Measurements from ENCODE around the gene ABCF1. TPM values are rescaled to one million over a fixed set of nuclear protein-coding genes. Genes with fewer than 3 reads are reported as not detected.
A peak's percentile ranks its signal among the peaks of the same experiment; 100 is the strongest.

The ABCF1 gene
- total RNA-seq, 2 donors from 2014 or later, result 43.6 to 61.3 TPM

DNA sequence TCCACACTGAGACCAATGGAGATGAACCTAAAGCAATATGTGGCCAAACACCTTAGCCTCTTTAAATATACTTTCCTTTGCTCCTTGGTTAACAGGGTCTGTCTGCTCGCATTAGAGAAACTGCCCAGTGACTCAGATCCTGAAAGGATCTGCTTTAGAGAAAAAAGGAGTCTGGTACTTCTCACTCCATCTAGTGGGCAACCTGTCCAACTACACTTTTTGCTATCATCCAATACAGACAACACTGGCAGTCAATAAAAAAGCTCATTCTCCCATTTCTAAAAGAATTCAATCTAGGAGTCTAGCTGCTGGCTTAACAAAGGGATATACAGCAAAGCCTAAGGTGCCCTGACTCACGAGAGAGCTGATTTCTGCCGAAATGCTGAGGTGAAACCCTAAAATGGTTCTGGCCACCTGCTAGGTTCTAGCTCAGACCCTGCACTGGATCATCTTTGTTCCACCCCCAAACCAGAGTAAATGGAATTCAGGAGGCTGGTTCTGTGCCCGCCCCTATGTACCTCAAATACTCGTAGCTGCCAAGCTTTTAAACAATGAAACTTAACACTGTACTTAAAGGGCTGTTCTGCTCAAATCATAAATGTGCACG, 26.5 kb upstream of the ABCF1 start:
- Histone ChIP-seq H3K4me3 (no peak overlapping the region), H3K27me3 (no peaks in the 10 kb centered on the region), H3K9ac (ENCODE audit: low read depth in 2 of 2, low read length in 2 of 2) (no peak overlapping the region), H3K9me3 (no peaks in the 10 kb centered on the region), H3K27ac (no peak overlapping the region), H3K4me1 (no peaks in the 10 kb centered on the region), H3K36me3 (no peaks in the 10 kb centered on the region)
- no peak for DNase-seq
- intact Hi-C loops (cut with DNase I), result loop anchor here (5.0 to 10.0 kb wide), 2 partner anchors 58 to 540 kb away; no protein-coding TSS in a partner anchor
- TF ChIP-seq, protein P1, sequence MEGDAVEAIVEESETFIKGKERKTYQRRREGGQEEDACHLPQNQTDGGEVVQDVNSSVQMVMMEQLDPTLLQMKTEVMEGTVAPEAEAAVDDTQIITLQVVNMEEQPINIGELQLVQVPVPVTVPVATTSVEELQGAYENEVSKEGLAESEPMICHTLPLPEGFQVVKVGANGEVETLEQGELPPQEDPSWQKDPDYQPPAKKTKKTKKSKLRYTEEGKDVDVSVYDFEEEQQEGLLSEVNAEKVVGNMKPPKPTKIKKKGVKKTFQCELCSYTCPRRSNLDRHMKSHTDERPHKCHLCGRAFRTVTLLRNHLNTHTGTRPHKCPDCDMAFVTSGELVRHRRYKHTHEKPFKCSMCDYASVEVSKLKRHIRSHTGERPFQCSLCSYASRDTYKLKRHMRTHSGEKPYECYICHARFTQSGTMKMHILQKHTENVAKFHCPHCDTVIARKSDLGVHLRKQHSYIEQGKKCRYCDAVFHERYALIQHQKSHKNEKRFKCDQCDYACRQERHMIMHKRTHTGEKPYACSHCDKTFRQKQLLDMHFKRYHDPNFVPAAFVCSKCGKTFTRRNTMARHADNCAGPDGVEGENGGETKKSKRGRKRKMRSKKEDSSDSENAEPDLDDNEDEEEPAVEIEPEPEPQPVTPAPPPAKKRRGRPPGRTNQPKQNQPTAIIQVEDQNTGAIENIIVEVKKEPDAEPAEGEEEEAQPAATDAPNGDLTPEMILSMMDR (IDR thresholded peaks at IDR 0.05), result peak; percentile 71

- Histone ChIP-seq H3K4me3 (no peak overlapping the region), H3K9ac (ENCODE audit: low read depth in 2 of 2, low read length in 2 of 2) (no peak overlapping the region), H3K4me1 (no peaks in the 10 kb centered on the region), H3K9me3 (no peaks in the 10 kb centered on the region), H3K27me3 (no peaks in the 10 kb centered on the region), H3K36me3 (no peaks in the 10 kb centered on the region), H3K27ac (no peak overlapping the region)
- no peak for DNase-seq
- TF ChIP-seq, protein P1 (IDR thresholded peaks at IDR 0.05), result no peak
- intact Hi-C loops (cut with DNase I), result loop anchor here (5.0 to 10.0 kb wide), 2 partner anchors 55 to 537 kb away; no protein-coding TSS in a partner anchor
These were observed 23.8 kb upstream of the ABCF1 start for GRCh38 chr6:30547454-30547853.

- no peaks in the 10 kb centered on the region for H3K36me3 ChIP-seq
- H3K4me1 ChIP-seq, result no peaks in the 10 kb centered on the region
- intact Hi-C loops (cut with DNase I), result loop anchor here (5.0 to 10.0 kb wide), 2 partner anchors 54 to 536 kb away; no protein-coding TSS in a partner anchor
- TF ChIP-seq, protein P1 (IDR thresholded peaks at IDR 0.05), result no peak
- DNase-seq, result no peak
- no peaks in the 10 kb centered on the region for H3K9me3 ChIP-seq
- no peak overlapping the region for H3K27ac ChIP-seq
- no peaks in the 10 kb centered on the region for H3K27me3 ChIP-seq
- H3K9ac ChIP-seq (ENCODE audit: low read depth in 2 of 2, low read length in 2 of 2), result no peak overlapping the region
- no peak overlapping the region for H3K4me3 ChIP-seq
These were observed 22.9 kb upstream of the ABCF1 start for GRCh38 chr6:30548375-30548774.

GRCh38 chr6:30554404-30554803, 16.8 kb upstream of the ABCF1 start:
- TF ChIP-seq, protein P1 (IDR thresholded peaks at IDR 0.05), result no peak
- no peaks in the 10 kb centered on the region for H3K27me3 ChIP-seq
- intact Hi-C loops (cut with DNase I), result no loop called here
- H3K4me3 ChIP-seq, result no peak overlapping the region
- no peaks in the 10 kb centered on the region for H3K9me3 ChIP-seq
- peaks cover 7% of the 10 kb centered on the region for H3K4me1 ChIP-seq
- H3K27ac ChIP-seq, result no peak overlapping the region
- no peaks in the 10 kb centered on the region for H3K36me3 ChIP-seq
- no peak overlapping the region for H3K9ac ChIP-seq (ENCODE audit: low read depth in 2 of 2, low read length in 2 of 2)
- DNase-seq, result no peak

DNA sequence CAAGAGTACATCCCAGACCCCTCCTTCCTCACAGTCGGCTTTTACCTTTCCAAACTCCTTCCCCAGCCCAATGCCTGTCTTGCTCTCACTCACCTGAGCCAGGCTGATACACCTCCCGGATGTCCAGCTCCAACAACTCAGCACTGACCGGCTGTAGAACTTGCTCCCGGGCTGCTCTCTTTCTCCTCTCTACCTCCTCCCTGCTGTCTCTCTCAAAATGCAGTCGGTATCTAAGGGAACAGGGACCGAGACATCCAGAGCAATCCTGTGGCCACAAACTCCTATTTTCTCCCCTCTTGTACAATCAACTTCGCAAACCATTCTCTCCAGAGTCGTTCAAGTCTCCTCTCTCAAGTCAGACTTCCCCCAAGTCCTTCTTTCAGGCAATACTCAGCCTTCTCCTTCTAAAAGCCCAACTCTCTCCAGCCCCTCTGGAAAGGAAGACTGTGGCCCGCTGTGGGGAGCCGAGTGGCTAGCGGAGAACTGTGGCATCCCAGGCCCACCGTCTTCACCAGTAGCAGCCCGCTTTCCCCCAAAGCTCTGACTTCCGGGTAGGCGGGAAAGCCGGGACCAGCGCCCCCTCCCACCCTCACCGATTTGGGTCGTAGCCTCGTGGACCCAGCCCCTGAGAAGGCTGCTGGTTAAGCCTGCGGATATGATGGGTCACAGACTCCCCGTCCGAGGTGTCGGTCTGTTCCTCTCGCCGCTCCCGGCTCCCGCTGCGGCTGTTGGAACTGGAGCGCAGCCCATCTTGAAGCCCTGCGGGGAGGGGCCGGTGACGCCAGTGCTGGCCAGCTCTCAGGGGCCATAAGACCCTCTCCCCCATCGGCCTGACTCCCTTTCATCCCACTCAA, 16.1 kb upstream of the ABCF1 start:
- Histone ChIP-seq H3K4me3 (peak overlapping the region; percentile 84), H3K9ac (ENCODE audit: low read depth in 2 of 2, low read length in 2 of 2) (peak overlapping the region; percentile 92 to 100), H3K9me3 (no peaks in the 10 kb centered on the region), H3K27ac (peak overlapping the region; percentile 97), H3K27me3 (no peaks in the 10 kb centered on the region), H3K4me1 (peaks cover 7% of the 10 kb centered on the region), H3K36me3 (no peaks in the 10 kb centered on the region)
- intact Hi-C loops (cut with DNase I), result no loop called here
- peak; percentile 42 for DNase-seq
- TF ChIP-seq, protein P1 (IDR thresholded peaks at IDR 0.05), result no peak
